HG02763 (cell line): ENCODE results near the gene ANXA6.
A peak's percentile ranks its signal among the peaks of the same experiment; 100 is the strongest.

Source experiments
- ATAC-seq: cut with Tn5 transposase; IDR thresholded peaks from one replicate; pipeline ENCODE4 v1.9.1; 2021; ENCODE audit warnings: mild to moderate bottlenecking, moderate library complexity; ENCODE audit not compliant: unreplicated experiment

Gene ANXA6

DNA sequence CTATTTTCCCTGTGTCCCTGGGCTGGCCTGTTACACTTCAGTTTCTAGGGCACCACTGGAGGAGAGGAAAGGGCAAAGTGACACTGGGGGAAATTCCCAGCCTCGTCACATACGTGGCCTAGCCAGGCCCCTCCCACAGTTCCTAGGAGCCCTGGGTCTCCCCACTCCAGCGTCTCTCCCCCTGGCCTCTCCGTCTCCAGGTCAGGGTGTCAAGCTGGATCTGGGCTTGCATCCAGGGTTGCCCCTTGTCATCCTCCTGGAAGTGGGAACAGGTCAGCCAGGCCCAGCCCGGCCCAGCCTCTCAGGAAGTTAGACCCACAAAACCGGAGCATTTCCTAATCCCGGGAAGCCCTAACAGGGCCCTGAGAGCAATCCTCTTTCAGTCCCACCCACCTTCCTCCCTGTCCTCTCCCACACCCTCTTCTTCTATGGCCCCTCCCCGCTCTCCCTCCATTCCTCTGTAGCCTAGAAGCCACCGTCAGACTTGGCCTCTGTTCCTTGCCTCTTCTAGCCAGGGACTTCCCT, 72.0 kb downstream of the ANXA6 start:
- no peak for ATAC-seq

DNA sequence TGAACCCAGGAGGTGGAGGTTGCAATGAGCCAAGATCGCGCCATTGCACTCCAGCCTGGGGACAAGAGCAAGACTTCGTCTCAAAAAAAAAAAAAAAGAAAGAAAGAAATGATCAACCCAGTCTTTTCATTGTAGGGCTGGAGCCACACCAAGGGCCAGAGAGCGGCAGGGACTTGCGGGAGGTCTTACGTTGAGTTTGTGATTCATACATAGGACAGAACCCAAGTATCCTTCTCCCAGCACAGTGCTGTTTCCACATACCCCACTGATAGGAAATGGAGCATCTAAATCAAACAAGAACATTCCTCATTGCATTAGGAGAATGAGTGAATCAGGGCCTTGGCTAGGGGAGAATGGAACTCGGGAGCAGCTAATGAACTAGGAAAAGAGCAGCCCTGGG, 73.2 kb downstream of the ANXA6 start:
- no peak for ATAC-seq

DNA sequence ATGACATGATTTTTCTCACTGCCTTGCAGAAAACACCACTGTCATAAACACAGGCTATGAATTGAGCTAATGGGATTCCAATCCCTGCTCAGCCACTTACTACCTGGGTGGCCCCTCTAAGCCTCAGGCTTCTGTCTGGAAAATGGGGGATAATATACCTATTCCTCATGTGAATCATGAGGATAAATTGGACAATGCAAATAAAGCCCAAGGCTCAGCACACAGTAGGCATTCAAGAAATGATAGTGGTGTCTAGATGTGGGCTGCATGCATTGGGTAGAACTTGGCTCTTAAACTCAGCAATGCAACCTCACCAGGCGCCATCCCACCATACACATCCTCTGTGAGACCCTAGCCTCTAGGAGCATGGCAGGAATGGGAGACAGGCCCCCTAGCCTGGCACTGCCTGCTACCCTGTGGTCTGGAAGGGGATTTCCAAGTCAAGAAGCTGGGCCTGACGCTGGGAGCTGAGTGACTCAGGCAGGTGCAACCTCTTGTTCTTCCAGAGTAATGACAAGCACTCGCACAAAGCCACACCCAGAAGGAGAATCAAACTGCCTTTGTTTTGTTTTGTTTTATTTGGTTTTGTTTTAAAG, 74.4 kb downstream of the ANXA6 start:
- ATAC-seq: no peak

DNA sequence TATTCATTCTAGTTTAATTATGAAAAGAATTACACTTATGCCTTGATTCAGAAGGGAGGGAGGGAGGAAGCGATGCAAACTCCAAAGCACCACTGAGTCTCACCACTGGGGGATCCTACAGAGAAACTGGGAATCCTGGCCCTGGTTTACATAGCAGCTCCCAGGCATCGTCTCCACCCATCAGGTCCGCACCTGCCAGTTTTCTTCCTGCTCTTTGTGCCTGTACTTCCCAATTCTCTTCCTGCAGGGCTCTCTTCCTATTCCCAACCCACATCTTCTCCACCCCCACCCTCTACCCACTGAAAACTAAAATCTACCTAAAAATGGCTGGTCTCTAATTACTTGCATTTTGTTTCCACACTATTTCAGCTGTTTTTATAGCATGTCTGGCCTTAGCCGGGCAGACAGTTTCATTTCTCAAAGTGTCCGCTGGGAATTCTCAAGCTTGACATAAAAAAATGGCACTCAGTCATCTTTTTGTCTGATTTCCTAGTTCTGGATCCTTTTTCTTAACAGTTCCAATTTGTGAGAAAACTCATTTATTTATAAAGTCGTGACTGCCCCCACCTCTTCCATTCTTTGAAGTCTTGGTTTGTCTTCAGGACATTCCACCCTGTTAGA, 75.2 kb downstream of the ANXA6 start:
- no peak for ATAC-seq

DNA sequence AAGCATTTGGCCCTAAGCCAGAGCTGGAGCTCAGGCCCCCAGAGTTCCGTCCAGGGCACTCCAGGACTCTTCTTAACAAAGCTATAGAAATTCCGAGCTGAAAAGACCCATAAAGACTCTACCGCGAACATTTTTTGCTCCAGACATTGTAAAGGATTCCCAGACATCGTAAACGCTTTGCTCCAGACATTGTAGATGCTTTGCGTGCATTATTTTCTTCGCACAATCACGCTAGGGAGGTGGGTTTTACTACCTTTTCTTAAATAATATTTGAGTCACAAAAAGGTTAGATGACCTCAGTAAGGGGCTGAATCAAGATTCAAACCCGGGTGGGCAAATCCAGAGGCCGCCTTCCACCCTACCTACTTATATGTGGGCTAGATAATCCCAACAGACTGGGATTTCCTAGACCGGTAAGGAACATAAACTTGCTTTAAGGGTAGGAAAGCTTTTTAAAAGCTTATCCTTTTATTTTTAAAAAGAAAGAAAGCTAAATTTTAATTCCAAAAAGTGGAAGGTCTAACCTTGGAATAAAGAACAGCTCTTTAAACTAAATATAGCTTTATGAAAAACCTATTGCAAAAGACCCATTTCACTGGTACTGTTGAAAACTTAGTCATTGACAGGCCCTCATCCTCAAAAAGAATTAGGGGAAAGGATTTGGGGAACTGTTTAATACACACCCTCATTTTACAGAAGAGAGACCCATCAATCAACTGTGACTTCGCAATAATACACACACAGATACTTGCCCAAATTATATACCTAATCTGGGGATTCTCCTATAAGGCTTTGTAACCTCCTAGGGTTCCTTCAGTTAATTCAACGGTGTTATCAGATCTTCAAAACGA, 75.9 kb downstream of the ANXA6 start:
- no peak for ATAC-seq

DNA sequence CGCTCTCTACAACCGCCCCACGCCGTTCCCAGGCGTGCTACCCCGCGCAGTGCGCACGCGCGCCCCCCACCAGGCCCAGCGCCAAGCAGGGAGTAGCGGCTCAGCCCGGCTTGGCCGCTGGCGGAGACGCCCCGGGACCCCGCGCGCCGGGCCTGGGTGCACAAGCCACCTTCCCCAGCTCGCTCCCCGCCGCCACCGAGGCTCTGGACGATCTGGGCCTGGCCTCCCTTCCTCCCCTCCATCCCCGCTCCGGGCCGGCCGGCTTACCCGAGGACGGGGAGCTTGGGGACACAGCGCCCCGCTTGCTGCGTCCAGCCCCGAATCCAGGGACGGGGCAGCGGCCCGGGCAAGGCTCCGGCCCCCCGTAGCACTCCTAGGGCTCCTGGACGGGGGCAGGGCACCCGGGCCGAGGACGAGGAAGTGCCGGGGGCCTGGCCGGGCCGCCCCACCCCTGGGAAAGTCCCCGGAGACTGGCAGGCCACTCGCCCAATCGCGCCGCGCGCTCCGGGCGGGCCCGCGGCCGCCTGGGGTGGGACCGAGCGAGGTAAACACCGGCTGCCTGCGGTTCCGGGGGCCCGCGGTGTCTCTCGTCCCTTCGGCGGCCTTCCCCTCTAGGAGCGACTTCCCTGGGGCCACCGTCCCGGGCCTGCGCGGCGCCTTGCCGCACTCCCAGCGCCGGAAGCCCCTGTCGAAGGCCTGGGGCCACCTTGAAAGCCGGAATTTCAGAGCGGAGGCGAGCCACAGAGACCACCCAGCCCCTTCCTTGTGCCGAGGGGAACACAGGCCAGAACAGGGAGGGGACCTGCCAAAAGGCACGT, 76.8 kb downstream of the ANXA6 start, which contains the start of gene TNIP1:
TSS of gene TNIP1 (minus strand) at position 422 of the 818 bp plus-strand sequence. CDS start 15,939 bp downstream, outside the sequence.
- ATAC-seq: peak; percentile 73

DNA sequence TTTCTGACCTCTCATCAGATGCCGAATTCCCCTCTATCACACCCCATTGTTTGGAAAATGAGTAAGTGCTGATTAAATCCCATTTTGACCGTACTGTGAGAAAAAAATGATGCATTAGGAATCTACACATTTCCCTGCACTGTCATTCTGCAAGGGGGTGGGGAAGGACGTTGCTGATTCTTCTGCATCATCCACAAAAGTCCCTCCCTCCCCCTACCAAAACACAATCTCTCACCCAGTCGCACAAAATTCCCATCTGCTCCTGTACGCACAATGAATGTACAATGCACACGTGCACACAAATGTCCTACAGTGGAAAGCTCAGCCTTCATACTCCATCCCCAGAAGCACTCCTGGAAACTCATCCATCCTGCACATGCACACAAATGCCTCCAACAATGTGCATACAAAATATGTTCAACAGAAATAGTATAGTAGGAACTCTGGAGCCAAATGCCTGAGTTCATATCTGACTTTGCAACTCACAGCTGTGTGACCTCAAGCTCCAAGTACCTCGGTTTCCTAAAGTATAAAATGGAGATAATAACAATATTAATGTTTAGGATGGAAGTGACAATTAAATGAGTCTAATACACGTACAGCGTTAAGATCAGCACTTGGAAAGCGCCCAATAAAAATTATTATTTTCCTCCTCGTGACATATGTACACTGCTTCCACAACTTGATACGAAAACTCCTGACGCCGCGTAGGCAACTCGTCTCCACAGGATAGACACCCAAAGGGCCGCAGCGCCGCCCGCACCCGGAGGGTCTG, 77.6 kb downstream of the ANXA6 start:
- no peak for ATAC-seq

DNA sequence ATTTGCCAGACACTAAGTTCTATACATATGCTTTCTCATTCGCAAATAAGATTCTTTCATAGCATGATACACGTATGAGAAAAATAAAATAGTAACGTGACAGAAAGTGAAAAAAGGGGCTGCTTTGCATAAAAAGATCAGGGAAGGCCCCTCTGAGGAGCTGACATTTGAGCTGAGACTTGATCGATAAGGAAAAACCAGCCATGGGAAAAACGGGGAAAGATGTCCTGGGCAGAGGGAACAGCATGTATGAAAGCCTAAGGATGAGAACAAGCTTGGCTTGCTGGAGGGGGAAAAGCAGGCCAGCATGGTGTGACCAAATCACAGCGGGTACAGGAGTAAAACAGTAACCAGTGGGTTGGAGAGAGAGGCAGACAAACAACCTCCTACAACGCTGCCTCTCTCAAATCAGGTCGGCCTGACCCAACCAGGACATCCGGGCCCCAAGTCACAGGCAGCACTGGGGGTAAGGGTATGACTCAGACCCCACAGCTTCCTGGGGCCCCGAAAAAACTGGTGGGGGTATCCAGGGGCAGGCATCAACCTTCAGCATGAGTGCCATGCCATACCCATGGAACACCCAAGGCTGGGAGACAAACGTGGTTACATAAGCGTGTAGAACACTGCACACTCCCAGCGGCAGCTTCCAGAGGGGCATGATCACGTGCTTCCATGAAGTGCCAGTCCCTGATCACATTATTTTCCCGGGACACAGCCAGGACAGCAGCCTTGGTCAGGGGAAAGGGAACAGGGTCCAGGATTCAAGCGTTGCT, 78.9 kb downstream of the ANXA6 start:
- ATAC-seq: peak; percentile 36

DNA sequence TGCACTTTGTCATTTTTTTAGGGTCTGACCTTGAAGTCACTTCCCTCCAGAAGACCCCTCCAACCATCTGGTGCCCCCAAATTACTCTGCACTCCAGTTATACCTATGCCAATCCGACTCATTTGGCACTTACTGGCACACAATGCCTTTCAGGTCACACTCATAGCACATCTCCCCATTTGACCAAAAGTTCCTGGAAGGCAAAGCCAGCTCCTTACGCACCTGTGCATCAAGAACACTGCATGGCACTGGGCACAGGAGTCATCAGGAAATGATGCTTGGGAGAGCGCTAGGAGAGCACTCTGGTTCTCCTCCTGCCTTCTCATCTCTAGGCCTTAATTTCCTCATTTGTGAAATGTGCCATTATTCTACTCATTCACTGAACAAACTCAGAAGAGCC, 79.6 kb downstream of the ANXA6 start:
- no peak for ATAC-seq

DNA sequence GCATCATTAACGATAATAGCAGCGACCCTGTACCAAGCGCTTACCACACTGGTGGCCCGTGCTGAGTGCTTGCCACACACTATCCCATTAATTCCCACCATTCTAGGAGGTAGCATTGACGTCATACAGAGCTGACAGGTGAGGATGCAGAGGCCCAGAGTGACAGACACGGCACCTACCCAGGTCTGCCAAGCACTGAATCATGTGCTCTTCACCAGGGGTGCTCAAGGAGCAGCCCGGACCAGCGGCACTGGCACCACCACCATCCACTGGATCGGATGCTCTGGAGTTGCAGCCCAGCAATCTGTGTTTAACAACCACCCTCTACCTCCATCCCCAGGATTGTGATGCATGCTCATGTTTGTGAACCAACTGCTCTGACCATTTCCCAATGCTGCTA, 80.2 kb downstream of the ANXA6 start:
- ATAC-seq: no peak

DNA sequence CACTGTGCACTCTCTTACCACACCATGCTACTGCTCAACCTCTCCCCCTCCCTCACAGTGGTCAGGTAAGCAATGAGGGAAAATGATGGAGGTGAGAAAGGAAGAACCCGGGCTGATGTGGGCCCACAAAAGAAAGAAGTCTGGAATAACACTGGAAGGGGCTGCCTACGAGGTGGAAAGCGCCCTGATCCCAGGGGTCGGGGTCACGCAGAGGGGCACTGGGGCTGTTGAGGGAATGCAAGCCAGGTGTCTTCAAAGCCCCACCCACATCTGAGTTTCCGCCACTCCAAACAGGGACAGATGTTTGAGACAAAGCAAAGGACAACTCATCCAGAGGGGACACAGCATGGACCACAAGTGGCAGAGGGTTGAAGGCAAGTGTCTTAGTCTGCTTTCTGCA, 81.0 kb downstream of the ANXA6 start:
- no peak for ATAC-seq

DNA sequence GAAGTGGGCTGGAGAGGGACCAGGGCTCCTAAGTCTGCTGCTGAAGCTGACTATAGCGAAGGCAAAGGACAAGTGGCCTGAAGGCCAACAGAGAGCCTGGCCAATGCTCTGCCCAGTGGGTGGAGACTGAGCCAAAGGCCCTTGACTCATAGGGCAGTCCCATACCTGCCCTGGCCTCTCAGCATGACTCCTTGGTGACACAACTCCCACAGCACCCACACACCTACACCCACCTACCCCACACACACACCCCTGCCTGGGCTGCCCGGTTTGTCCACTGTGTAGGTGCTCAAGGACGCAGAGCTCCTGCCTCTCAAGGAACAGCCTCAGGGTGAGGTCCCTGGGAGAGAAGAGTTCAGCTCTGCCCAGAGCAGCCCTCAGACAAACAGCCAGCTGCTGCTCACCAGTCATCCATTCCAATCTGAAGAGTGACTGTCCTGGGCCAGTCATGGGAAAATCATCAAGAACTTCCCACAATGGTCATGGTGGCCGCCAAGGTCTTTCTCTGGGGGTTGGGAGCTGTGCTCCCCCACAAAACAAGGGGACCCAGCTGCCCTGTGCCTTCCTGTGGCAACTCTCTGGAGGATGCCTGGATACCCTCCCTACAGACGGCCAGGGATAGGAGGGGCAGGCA, 81.8 kb downstream of the ANXA6 start:
- ATAC-seq: no peak

DNA sequence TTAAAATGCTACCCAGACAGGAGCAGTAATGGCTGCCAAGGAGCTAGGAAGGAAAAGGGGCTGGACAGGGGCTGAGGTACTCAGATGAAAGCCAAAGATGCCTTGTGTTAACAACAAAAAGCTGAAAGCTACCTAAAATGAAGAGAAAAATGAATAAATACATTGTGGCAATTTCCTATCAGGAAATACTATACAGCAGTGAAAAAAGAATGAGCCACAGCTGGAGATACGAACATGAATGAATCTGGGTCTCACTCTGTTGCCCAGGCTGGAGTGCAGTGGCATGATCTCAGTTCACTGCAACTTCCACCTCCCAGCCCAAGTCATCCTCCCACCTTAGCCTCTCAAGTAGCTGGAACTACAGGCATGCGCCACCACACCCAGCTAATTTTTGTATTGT, 83.0 kb downstream of the ANXA6 start:
- ATAC-seq: no peak

DNA sequence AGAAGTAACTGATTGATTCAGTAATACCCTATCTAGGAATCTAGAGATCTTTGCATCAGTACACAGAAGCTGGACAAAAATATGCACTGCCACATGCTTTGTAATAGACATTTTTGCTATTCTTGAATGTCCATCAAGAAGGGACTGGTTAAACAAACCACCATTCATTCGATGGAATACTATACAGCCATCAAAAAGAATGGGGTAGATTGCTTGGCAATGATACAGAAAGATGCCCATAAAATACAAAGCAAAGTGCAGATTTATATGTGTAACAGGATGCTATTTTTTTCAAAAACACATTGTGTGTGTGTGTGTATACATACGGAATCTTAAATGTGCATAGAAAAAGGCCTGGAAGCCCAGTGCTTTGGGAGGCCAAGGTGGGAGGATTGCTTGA, 84.3 kb downstream of the ANXA6 start:
- no peak for ATAC-seq

DNA sequence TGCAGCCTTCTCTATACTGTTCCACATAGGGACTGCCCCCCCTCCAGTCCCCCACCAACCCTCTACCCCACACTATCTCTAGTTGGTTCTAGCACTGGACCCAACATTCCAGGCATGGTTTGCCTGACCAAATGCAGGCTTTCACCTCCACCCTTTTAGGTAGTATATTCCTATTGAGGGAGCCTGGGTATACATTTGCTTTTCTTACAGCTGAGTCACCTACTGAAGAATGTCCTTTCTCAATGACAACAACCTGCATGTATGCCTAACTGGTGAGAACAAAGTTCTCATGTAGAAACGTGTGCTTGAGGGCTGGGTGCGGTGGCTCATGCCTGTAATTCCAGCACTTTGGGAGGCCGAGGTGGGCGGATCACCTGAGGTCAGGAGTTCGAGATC, 85.0 kb downstream of the ANXA6 start:
- no peak for ATAC-seq

DNA sequence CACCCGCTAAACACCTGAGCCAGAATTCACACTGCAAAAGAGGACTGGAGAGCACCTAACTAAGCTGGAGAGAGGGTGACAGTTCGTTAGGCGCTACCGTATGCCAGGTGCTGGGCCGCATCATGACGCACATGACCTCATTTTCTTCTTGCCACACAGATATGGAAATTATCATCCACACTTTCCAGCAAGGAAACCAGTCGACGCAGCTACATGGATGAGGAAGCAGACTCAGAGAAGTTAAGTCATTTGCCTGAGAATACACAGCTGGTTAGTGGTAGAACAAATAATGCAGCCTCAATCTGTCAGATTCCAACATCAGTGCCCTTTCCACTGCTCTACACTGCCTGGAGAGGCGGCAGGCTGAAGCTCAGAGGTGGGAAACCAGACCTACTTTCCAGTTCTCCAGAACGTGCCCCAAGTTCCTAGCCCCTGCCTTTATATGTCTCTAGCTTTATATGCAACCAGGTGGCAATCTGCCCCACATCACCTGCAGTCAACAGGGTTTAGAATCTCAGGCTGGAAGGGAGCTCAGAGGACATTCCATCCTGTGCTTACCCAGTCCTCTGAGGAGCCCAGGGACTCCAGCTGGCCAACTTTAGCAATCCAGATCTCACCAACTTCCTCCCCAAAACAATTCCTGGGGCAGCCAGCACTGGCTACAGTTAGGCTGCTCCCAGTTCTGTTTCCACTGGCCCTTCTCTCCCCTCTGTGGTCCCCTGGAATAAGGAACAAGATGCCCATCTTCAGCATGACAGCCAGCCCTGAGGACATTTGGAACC, 85.5 kb downstream of the ANXA6 start:
- no peak for ATAC-seq

DNA sequence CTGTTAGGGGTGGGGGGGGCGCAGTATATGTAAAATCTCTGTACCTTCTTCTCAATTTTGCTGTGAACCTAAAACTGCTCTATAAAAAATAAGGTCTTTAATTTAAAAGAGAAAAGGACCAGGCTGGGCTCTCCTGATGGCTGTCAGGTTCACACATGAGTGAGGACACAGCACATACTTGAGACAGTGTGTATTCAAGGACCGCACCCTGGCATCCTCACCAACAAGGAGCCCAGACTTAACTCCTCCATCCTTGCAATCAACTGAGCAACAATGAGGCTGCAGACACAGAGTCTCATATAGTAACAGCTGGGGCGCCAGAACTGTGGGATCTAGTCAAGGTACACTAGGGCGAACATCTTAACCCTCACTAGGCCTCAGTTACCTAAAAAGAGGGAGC, 86.6 kb downstream of the ANXA6 start:
- ATAC-seq: no peak

DNA sequence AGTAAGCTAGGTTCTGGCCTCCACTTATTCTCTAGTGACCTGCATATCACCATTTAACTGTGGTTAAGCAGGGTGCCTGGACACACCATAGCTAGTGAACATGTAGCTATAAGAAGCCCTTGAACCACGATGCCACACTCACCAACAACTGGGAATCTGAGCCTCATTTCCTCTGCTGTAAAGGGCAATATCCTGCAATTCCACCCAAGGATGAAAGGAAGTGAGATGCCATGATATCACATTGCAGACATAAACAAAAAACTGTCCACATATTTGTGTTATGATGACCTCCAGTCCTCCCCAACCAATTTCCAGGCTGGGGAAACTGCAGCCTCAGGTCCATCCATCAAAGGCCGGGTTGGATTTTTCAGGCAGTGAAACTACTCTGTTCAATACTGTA, 87.1 kb downstream of the ANXA6 start:
- no peak for ATAC-seq
